LNCAP (cell line): ENCODE results near the gene LDB1.

Experiments
- CTCF ChIP-seq: fragments of 450-650 bp; IDR thresholded peaks from 2 replicates; pipeline ENCODE4 v1.5.1; 2017; ENCODE audit warnings: mild to moderate bottlenecking

LDB1 gene

GRCh38 chr10:102153093-102153620 lies 33.0 kb upstream of the LDB1 start:
- no peak for TF ChIP-seq CTCF

DNA sequence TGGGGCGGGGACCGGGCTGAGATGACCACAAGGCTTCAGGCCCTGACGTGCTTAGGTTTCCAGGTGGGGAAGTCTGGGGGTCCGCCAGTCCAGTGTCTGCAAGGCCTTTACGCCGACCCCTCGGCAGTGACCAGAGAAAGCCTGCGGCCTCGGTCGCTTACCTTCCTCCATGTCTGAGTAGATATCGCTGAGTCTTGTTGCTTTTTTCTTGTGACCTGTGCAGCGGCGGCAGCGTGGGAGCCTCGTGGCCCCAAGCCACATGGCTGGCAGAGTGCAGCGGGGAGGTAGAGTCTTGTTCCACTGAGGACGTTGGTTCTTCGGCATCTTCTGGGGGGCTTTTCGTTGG lies 32.4 kb upstream of the LDB1 start:
- no peak for TF ChIP-seq CTCF

DNA sequence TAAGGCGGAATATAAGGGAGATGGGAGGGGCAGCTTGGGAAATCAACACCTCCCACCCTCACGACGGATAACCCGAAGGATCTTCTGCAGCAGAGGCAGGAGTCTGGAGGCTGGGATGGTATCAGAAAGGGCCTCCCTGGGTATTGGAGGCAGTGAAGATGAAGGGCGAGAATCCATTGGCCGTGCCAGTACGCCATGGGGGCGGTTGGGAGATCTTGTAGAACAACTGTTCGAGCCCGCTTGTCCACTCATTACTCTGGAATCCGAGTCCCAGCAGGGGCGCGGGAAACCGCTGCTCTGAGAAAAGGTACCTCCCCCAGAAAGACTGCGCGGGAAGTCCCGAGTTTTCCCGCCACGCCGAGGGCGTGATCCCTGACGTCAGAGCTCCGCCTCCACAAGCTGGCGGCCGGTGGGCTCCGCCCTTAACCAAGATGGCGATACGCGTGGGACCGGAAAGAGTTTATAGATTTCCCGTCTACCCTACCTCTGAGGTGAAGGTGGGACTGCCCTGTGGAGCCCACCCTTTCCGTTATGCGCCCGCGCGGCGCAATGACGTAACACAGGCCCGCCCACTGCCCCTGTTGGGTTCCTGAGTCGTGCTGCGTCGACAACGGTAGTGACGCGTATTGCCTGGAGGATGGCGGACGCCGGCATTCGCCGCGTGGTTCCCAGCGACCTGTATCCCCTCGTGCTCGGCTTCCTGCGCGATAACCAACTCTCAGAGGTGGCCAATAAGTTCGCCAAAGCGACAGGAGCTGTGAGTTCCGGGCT lies 31.8 kb upstream of the LDB1 start, which contains the start of gene NOLC1:
Gene NOLC1, plus strand, starts transcription at position 616 of the 771 bp plus-strand sequence. Its CDS starts 22 bp downstream, at position 638.
- no peak for TF ChIP-seq CTCF

GRCh38 chr10:102150970-102151773 lies 31.0 kb upstream of the LDB1 start:
- TF ChIP-seq CTCF: no peak

GRCh38 chr10:102148275-102148674 lies 28.1 kb upstream of the LDB1 start:
- TF ChIP-seq CTCF: no peak

DNA sequence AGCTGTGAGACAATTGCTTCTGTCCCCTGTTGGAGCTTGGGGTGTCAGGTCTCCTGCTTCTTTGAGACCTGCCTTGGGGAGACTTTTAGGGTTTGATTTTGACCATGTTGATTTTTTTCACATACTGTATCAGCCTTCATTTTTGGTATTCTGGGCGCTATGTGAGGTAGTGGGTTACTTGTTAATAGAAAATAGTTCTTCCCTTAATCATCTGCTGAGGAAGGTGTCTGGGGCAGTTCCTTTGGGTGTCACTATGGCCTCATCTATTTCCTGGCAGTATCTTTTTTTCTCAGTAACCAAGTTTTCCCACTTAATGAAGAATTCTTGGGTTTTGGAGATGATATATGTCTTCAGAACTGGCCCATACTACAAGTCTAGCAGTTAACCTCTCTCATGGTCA lies 27.4 kb upstream of the LDB1 start:
- no peak for TF ChIP-seq CTCF

GRCh38 chr10:102146971-102147428 lies 26.8 kb upstream of the LDB1 start:
- TF ChIP-seq CTCF: no peak
